Measurements from ENCODE around the gene TAF13. TPM values are rescaled to one million over a fixed set of nuclear protein-coding genes. Genes with fewer than 3 reads are reported as not detected.

TAF13 gene
- total RNA-seq, 1 experiment from 2014 or later = 27.3 TPM

- Histone ChIP-seq H2AFZ (ENCODE audit: low read depth, low read length, poor library complexity, severe bottlenecking) (no peak overlapping the region), H3K4me1 (ENCODE audit: control insufficient read depth in 1 of 2, insufficient read depth in 2 of 2, low read length in 2 of 2) (no peaks in the 10 kb centered on the region), H3K9ac (ENCODE audit: low read length) (no peak overlapping the region), H3K36me3 (ENCODE audit: control insufficient read depth in 1 of 2, insufficient read depth in 2 of 2, low read length in 2 of 2) (no peaks in the 10 kb centered on the region), H3K9me3 (ENCODE audit: control insufficient read depth in 1 of 2, insufficient read depth in 1 of 2, low read depth in 1 of 2, low read length in 2 of 2) (no peaks in the 10 kb centered on the region), H3K9me2 (ENCODE audit: insufficient read depth) (no peaks in the 10 kb centered on the region), H3K4me3 (replicated peaks in 1 of 2; ENCODE audit: low read depth in 1 of 2, low read length in 2 of 2) (no peak overlapping the region), H4K20me1 (ENCODE audit: insufficient read depth) (no peaks in the 10 kb centered on the region), H3K27ac (ENCODE audit: low read depth, low read length) (no peak overlapping the region), H3K79me2 (ENCODE audit: insufficient read depth, low read length) (no peaks in the 10 kb centered on the region), H3K4me2 (ENCODE audit: low read length) (no peak overlapping the region), H3K27me3 (ENCODE audit: insufficient read depth, low read length) (no peaks in the 10 kb centered on the region)
- ATAC-seq = no peak
- RAD21 ChIA-PET (ENCODE audit: low non-redundant PET in 1 of 2, low total read pairs in 2 of 2, uncharacterized antibody in 2 of 2, unreplicated experiment in 2 of 2) = no interaction called here
- intact Hi-C loops (cut with micrococcal nuclease) = no loop called here
- TF ChIP-seq MAX (IDR thresholded peaks at IDR 0.05) (no peak), CEBPB (IDR thresholded peaks at IDR 0.05; ENCODE audit: low read depth) (no peak), CTCF (IDR thresholded peaks at IDR 0.05 in 2 of 3, conservative IDR thresholded peaks at IDR 0.05 in 1 of 3; ENCODE audit: borderline replicate concordance in 1 of 3, insufficient read depth in 1 of 3, low read depth in 2 of 3, low read length in 2 of 3) (no peak), RAD21 (IDR thresholded peaks at IDR 0.05; ENCODE audit: low read depth) (no peak), JUND (IDR thresholded peaks at IDR 0.05) (no peak), TCF7L2 (IDR thresholded peaks at IDR 0.05; ENCODE audit: borderline replicate concordance, extremely low read depth, insufficient read depth, insufficient read length) (no peak)
- CTCF ChIA-PET = no interaction called here
- POLR2A ChIA-PET = no interaction called here
- no TSS peak for BruUV-seq (replicated peaks)
- DNase-seq (ENCODE audit: low read depth, low spot score) = no peak
Observed at GRCh38 chr1:109024646-109025045, 51.2 kb downstream of the TAF13 start.

- ChIA-PET CTCF (no interaction called here), RAD21 (ENCODE audit: low non-redundant PET in 1 of 2, low total read pairs in 2 of 2, uncharacterized antibody in 2 of 2, unreplicated experiment in 2 of 2) (interaction anchor here in 1 of 2 experiments (0.6 kb wide), 1 partner anchor 11 kb away, joined by 4 read pairs; no protein-coding TSS in a partner anchor), POLR2A (no interaction called here)
- Histone ChIP-seq H3K27ac (ENCODE audit: low read depth, low read length) (no peak overlapping the region), H3K36me3 (ENCODE audit: control insufficient read depth in 1 of 2, insufficient read depth in 2 of 2, low read length in 2 of 2) (0 out of 4 replicates have a peak, but pooled peaks cover 0 to 4% of the 10 kb centered on the region in 2 experiments), H3K9me2 (ENCODE audit: insufficient read depth) (no peaks in the 10 kb centered on the region), H4K20me1 (ENCODE audit: insufficient read depth) (no peaks in the 10 kb centered on the region), H3K79me2 (ENCODE audit: insufficient read depth, low read length) (no peaks in the 10 kb centered on the region), H2AFZ (ENCODE audit: low read depth, low read length, poor library complexity, severe bottlenecking) (no peak overlapping the region), H3K4me1 (ENCODE audit: control insufficient read depth in 1 of 2, insufficient read depth in 2 of 2, low read length in 2 of 2) (no peaks in the 10 kb centered on the region), H3K9ac (ENCODE audit: low read length) (no peak overlapping the region), H3K27me3 (ENCODE audit: insufficient read depth, low read length) (no peaks in the 10 kb centered on the region), H3K9me3 (ENCODE audit: control insufficient read depth in 1 of 2, insufficient read depth in 1 of 2, low read depth in 1 of 2, low read length in 2 of 2) (no peaks in the 10 kb centered on the region), H3K4me2 (ENCODE audit: low read length) (no peak overlapping the region), H3K4me3 (replicated peaks in 1 of 2; ENCODE audit: low read depth in 1 of 2, low read length in 2 of 2) (no peak overlapping the region)
- intact Hi-C loops (cut with micrococcal nuclease) = no loop called here
- ATAC-seq (no peak), DNase-seq (ENCODE audit: low read depth, low spot score) (no peak)
- TF ChIP-seq POLR2AphosphoS5 (IDR thresholded peaks at IDR 0.05; ENCODE audit: low read depth, low read length) (no peak), CEBPB (IDR thresholded peaks at IDR 0.05; ENCODE audit: low read depth) (no peak), FOSL1 (IDR thresholded peaks at IDR 0.05; ENCODE audit: low read depth) (no peak), POLR2A (IDR thresholded peaks at IDR 0.05; ENCODE audit: borderline replicate concordance, extremely low read depth, insufficient read depth, insufficient read length) (no peak), REST (IDR thresholded peaks at IDR 0.05; ENCODE audit: low read depth) (no peak), EGR1 (IDR thresholded peaks at IDR 0.05; ENCODE audit: low read depth) (no peak), TCF7L2 (IDR thresholded peaks at IDR 0.05; ENCODE audit: borderline replicate concordance, extremely low read depth, insufficient read depth, insufficient read length) (no peak), MAX (IDR thresholded peaks at IDR 0.05) (no peak), SIN3A (IDR thresholded peaks at IDR 0.05; ENCODE audit: low read depth) (no peak), CBX3 (IDR thresholded peaks at IDR 0.05; ENCODE audit: low read depth) (no peak)
- BruUV-seq (replicated peaks) = no TSS peak
Observed at GRCh38 chr1:109020693-109021257, 55.0 kb downstream of the TAF13 start.
